T-helper 1 cell treated with Interleukin-12 subunit alpha and Interleukin-12 subunit beta and Interleukin-4 antibody, amounts not matched to agents 30 ng/mL and 1 ng/mL, for 36 hours (primary cell): ENCODE measurements around the gene KRTAP10-8. TPM values are rescaled to one million over a fixed set of nuclear protein-coding genes. Genes with fewer than 3 reads are reported as not detected.
"Not testable (repeated sequence)": the region's sequence is repeated elsewhere in the genome, so short reads cannot be mapped to it uniquely, and the experiment has no call there.

Source experiments
- intact Hi-C: fragments of 100-400 bp; cut with micrococcal nuclease; formaldehyde crosslinking; loops from one replicate; pipeline ENCODE4 v1.15.1; 2024
- total RNA-seq: library from RNA; stranded (reverse); gene quantifications from 2 replicates; pipeline ENCODE4 v1.2.3, GENCODE V29; 2022

KRTAP10-8 gene
- total RNA-seq, 1 donor from 2014 or later, result not detected

DNA sequence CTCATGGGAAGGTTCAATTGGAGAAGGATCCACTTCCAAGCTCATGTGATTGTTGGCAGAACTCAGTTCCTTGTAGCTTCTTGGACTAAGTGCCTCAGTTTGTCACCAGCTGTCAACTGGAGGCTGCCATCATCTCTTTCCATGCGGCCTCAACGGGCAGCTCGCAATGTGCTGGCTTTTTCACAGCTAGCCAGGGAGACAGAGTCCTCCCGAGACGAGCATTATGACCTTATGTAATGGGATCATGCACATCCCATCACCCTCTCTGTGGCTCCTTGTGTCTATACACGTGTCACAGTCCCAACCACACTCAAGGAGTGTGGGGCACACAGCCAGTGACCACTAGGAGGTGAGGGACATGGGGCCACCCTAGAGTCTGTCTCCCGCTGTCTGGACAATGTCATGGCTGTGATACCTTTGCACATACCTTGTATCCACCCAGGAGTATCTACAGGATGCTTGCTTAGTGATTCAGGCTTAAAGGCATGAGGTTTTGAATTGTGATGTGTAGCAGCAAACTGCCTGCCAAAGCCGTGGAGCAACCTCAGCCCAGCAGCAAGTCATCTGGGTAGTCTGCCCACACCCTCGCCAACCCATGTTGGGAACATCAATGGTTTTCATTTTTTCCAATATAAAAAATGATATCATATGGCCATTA, 15.7 kb upstream of the KRTAP10-8 start:
- intact Hi-C loops, result no loop called here

DNA sequence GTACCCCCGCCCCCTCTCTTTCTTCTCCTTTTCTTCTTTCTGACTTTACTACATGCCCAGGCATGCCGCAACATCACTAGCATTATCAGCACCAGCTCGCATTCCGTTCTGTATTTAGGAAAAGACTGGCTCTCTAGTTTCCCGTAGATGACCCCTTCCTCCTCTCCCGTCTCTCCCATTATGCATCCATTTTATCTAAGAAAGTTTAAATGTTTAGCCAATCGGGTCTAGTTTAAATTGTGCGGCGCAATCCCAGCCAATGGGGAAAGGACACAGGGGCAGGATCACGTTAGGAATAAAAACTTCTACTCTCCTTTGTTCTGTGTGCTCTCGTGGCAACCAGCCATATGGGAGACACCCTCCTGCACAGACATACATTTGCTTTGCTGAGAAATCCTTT, 13.8 kb upstream of the KRTAP10-8 start:
- intact Hi-C loops, result no loop called here

DNA sequence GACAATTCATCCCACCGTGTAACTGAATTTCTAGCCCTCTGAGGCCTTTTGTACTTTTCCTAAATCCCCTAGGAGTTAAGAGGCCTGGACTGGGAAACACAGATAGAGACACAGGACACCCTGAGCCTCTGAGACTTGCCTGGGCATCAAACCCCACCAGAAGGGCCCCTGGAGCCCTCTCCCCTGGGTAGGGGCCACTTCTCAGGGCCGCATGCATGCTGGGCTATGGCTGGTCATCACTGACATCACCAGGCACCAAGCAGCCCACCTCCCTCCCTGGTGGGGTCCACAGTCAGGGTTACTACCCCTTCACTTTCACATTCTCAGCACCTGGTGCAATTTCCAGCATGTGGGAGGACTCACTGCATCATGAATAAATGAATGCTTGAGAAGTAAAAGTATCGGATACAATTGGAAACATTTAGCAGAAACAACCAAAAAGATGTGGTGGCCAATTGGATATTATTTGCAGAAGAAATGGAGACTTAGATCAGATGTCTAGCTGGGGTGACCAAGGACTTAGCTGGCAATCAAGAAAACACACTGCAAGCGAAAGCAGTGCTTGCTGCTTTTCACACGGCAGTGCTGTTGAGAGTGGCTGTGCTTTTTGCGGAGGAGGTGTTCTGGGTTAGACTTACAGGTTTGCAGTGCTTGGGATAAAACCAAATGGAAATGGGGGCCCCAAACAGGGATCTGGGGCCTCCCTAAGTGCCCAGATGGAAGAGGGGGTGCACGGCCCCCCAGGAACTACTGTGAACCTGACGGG, 12.4 kb upstream of the KRTAP10-8 start:
- intact Hi-C loops, result no loop called here

DNA sequence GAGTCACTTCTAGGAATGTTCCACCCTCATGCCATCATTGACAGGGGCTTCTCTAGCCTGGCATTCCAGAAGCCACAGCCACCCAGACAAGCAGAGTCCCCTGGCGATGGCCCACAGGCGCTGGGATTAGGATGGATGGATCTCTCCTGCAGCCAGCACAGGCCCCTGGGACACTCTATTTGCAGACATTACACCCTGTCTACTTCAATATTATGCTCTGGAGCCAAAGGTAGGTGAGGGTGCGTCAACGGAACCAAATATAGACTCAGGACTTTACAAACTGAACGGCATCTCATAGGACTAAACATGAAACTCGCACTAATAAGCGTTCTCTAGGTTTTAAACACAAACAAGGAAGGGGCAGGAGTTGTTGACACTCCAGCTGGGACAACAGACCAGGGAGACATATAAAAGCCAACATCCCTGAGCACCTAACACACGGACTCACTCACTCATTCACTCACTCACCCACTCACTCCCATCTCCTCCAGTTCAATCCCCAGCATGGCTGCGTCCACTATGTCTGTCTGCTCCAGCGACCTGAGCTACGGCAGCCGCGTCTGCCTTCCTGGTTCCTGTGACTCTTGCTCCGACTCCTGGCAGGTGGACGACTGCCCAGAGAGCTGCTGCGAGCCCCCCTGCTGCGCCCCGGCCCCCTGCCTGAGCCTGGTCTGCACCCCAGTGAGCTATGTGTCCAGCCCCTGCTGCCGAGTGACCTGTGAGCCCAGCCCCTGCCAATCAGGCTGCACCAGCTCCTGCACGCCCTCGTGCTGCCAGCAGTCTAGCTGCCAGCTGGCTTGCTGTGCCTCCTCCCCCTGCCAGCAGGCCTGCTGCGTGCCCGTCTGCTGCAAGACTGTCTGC, 11.5 kb upstream of the KRTAP10-8 start, which contains the start of gene KRTAP10-7:
Gene KRTAP10-7 (plus strand): TSS at position 480 of the 861 bp plus-strand sequence. CDS start 25 bp downstream, at position 505.
- intact Hi-C loops, result not testable (repeated sequence)

DNA sequence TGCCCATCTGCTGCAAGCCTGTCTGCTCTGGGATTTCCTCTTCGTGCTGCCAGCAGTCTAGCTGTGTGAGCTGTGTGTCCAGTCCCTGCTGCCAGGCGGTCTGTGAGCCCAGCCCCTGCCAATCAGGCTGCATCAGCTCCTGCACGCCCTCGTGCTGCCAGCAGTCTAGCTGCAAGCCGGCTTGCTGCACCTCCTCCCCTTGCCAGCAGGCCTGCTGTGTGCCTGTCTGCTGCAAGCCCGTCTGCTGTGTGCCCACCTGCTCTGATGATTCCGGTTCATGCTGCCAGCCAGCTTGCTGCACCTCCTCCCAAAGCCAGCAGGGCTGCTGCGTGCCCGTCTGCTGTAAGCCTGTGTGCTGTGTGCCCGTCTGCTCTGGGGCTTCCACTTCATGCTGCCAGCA, 10.8 kb upstream of the KRTAP10-8 start:
- intact Hi-C loops, result not testable (repeated sequence)

DNA sequence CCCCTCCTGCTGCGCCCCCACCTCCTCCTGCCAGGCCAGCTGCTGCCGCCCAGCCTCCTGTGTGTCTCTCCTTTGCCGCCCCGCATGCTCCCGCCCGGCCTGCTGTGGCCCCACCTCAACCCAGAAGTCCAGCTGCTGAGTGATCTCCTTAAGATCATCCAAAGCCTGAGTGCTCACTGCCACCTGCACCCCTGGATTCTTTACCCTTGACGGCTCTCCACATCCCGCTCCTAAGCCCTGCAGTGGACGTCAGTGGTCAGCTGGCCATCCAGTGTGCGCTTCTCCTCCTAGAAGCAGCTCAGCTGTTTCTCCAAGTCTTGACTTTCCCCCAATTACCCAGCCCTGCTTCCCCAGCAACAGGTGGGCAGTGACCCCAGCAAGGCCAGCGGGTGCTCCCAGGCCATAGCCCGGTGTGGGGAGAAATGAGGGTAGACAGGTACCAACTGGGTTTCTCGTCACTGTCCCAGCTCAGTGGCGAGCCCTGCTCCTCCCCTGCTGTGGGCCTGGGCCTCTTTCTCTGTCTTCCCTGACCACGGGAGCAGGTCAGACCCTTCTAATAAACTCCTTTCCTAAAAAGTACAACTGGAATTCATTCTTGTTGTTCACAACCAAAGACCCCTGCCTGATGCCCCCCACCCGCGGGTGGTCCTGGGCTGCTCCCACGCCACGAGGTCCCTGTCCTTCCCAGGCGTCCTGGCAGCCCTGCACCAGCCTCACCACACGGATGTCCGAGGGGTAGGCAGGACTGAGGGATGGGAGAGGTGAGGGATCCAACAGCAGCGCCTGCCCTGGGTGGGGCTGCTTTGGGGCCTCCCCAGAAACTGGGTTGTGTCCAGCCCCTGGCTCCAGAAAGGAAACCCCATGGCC, 10.1 kb upstream of the KRTAP10-8 start:
- intact Hi-C loops, result no loop called here

DNA sequence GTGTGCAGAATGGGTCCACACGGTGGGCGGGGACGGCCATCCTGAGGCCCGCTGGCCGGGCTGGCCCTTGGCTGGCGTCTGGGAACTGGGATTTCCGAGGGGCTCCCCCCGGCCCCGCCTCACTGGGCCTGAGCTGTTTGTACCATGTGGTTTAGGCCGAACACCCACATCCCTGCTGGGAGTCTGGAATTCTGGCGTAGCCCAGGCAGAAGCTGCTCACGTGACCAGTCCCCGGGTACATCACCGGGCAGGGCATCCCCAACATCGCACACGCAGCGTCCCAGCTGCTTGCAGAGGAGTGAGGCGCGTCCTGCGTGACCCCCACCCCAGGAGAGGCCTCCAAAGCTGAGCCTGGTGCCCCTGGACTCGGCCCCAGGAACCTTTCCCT, 9.4 kb upstream of the KRTAP10-8 start:
- intact Hi-C loops, result no loop called here

DNA sequence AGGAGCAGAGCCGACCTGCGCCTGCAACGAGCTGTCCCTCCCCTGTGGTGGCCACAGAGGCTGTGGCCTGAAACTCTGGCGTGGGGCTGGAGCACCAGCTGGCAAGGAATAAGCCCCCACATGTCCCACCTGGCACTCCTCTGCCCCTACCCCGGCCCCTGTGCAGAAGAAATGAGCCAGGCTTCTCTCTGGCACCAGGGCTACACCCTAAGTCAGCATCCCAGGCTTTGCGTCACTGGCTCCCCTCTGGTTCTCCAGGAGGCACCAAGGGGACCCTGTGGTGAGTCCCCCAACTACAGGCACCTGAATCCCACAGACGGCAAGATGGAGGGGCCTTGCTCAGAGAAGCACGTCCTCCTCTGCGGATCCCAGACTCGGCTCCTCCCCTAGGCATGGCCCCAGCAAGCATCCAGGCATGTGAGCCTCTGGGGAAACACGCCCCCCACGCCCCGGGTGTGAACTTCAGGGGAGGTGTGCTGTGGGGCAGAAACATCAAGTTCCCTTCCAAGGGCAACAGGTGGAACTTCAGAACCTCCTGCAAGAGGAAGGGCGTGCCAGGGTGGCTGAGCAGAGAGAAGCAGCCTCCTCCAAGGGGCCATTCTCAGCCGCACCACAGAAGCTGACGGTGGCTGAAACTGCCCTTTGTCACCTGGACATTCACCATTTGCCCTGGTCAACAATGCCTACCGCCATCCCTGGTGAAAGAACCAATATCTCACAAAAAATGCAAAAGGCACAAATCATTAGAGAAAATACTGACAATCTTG, 8.6 kb upstream of the KRTAP10-8 start:
- intact Hi-C loops, result no loop called here

DNA sequence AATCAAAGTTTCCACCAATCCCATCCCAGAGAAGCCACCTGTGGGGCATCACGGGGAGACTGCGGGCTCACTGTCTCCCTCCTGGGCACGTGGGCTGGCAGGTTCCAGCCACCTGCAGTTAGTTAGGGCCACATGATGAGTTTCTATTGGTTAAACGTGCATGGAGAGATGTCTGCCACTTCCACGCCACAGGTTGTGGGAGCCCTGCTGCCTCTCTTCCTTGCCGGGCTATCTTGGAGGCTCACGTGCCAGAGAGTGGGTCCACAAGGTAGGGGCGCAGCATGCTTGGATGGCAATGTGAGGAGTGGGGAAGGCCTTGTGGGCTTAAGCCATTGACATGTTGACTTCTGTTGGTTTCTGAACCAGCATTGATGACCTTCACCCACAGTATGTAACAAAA, 8.0 kb upstream of the KRTAP10-8 start:
- intact Hi-C loops, result no loop called here

DNA sequence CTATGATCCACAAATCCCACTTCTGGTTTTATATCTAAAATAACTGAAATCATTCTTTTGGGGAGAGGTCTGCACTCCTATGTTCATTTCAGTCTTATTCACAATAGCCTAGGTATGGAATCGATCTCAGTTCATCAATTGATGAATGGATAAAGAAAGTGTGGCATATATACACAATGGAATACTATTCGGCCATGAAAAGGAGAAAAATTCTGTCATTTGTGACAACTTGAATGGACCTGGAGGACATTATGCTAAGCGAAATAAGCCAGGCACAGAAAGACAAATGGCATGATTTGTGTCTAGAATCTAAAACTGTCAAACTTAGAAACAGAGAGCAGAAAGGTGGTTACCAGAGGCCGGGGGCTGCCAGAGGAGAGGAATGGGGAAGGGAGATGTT, 5.4 kb upstream of the KRTAP10-8 start:
- intact Hi-C loops, result no loop called here

DNA sequence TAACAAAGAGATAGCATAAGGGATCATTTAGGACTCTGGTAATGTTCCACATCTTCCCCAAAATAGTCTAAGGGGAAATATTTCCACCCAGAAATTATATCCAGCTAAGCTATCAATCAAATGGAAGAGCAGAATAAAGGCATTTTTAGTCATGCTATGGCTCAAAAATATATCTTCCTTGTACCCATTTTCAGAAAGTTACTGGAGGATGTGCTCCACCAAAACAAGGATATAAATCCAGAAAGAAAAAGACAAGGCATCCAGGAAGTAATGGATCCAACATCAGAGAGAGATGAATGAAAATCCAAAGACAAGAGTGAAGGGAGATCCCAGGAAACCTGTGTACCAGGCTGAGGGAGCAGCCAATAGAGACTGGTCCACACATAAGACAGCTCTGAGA, 2.7 kb upstream of the KRTAP10-8 start:
- intact Hi-C loops, result no loop called here

DNA sequence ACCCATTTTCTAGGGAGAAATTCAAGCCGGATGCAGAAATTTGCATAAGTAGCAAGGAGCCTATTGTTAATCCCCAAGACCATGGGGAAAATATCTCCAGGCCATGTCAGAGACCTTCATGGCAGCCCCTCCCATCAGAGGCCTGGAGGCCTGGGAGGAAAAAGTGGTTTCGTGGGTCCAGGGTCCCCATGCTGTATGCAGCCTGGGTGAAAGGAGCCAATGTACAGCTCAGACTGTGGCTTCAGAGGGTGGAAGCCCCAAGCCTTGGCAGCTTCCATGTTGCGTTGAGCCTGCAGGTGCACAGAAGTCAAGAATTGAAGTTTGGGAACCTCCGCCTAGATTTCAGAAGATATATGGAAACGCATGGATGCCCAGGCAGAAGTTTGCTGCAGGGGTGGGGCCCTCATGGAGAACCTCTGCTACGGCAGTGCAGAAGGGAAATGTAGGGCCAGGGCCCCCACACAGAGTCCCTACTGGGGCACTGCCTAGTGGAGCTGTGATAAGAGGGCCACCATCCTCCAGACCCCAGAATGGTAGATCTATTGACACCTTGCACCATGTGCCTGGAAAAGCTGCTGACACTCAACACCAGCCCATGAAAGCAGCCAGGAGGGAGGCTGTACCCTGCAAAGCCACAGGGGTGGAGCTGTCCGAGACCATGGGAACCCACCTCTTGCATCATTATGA, 1.6 kb upstream of the KRTAP10-8 start:
- intact Hi-C loops, result not testable (repeated sequence)

DNA sequence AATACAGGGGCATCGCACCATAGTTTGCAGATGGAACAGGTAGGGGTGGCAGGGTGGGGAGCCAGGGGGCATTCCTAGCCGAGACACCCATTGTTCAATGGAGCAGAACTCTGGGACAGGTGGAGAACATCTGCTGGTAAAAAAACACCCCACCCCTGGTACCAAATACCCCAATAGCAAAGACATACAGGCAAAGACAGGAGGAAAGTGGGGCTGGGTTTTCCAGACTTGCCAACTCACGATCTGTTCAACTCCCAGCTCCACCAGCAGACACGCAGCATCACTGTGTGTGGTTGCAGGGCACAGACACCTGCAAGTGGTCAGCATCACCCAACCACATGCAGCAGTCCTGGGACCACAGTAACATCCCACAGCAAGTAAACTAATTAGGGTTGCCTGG, 328 bp upstream of the KRTAP10-8 start:
- intact Hi-C loops, result no loop called here

DNA sequence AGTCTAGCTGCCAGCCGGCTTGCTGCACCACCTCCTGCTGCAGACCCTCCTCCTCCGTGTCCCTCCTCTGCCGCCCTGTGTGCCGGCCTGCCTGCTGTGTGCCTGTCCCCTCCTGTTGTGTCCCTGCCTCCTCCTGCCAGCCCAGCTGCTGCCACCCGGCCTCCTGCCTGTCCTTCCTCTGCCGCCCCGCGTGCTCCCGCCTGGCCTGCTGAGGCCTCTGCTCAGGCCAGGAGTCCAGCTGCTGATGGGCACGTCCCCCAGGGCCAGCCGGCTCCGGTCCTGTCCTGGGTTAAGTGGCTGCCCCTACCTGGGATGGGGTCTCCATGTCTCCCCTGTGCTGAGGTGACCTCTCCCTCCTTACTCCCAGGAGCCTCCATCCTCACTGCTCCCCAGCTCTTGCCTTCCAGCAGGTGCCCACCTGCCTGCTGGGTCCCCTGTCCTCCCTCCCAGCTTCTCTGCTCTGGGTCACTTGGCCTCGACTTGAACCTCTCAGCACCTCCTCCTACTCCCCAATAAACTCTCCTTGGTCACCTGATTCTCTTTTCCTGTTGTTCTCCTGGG, 870 bp downstream of the KRTAP10-8 start:
- intact Hi-C loops, result no loop called here

DNA sequence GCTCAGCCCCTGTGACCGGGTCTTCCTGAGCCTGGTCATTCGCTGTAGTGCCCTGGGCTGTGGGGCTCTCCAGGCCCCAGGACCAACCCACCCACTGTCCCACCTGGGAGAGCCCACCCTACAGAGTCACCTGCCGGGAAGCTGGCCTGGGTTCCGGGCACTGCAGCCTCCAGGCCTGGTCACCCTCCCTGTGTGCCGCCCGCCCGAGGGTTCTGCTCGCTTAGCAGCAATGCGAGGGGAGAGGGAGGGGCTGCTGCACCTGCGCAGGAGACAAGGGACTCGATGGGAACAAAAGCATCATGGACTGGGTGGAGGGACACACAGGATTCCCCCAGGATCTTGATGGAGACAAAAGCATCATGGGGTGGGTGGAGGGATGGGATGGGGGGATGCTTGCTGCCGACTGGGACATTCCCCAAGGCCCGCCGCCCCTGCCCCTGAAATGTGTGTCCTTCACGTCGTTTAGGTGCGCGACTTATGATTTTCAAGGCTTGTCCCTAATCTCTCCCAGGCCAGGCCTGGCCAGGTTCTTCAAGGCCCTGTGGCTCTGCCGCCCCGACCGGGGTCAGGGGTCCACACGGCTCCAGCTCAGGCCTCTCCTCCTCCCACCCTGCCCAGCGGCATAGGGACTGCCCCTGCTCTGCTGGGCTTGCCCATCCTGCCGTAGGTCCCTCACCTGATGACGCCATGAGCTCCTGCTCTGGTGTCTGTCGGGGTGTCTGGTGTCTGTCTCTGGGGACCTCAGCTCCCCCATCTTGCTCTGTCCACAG, 1.7 kb downstream of the KRTAP10-8 start:
- intact Hi-C loops, result no loop called here

DNA sequence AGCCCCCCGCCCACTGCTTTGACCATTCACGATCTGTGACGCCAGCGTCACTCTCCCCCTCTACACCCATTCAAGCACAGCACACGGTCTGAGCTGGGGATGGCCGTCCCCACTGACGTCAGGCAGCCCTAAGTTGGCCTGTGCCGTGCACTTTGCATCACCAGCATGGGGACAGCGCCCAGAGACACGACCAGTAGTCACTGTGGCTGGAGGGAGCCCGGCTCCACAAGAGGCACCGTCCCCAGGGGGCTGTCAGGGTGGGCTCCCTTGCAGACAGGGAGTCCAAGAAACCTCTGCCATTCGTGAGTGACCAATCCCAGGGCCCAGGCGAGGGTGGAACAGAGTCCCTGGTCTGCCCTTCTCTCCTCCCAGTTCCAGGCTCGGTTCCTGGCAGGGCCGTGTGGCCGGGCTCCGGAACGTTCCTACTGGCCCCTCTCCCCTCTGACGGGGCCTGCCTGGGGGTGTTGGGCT, 2.3 kb downstream of the KRTAP10-8 start:
- intact Hi-C loops, result no loop called here

DNA sequence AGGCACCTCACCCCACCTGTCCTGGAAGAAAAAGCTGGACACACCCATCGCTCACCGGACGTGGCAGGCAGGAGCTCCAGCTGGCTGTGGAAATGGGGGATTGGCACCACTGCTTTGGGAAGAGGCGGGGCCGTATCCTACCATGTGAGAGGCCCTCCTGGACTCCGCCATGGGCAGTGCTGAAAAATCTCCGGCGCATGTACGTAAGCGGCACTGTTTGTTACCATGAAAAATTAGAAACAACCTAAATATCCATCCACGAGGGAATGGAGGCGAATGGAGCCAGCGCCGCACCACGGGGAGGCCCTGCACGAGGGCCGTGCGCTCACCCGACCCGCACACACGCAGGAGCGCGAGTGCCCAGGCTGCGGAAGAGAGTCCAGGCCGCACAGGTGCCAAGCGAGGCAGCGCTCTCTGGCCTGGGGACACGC, 3.1 kb downstream of the KRTAP10-8 start:
- intact Hi-C loops, result no loop called here

DNA sequence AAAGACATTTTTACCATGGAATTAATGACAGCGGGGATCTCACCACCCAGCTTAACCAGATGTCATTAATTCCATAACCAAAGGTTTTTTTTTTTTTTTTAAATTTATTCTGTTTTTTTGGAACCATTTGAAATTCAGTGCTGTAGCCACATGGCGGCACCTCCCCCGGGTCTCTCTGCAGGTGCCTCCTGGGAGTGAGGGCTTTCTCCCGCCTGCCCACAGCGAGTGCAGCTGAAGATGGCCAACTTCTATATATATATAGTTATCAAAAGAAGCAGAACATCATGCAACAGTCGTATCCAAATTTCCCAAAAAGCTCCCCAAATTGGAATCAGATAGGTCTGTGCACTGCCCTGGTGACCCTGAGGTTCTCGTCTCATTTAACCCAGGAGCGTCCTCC, 3.6 kb downstream of the KRTAP10-8 start:
- intact Hi-C loops, result no loop called here
